GM21367 (cell line): ENCODE results near the gene ZBTB7B.

Source experiments
- ATAC-seq: cut with Tn5 transposase; IDR thresholded peaks from one replicate; pipeline ENCODE4 v1.9.1; 2021; ENCODE audit not compliant: unreplicated experiment

Gene ZBTB7B

GRCh38 chr1:155034318-155035208 lies 32.0 kb downstream of the ZBTB7B start:
- no peak for ATAC-seq

- no peak for ATAC-seq
Measured at GRCh38 chr1:155035936-155036335, 33.3 kb downstream of the ZBTB7B start.

DNA sequence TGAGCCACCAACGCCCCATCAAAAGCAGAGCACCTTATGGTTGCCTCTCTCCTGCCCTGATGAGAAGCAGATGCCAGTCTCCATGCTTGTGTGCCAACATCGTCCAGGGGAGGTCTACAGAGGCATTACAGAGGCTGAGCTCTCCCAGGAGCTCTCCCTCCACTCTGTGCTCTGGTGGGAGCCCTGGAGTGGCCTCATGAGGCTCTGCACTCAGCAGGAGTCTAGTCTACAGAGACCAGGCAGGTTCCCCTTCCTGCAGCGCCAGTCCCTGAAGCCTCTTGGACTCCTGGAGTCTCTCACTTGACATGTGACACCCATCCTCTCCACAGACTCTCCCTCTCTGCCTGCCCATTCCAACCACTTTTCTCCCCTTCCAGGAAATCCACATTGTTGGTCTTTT lies 34.4 kb downstream of the ZBTB7B start:
- no peak for ATAC-seq

- no peak for ATAC-seq
Measured at GRCh38 chr1:155037851-155038441, 35.3 kb downstream of the ZBTB7B start.

DNA sequence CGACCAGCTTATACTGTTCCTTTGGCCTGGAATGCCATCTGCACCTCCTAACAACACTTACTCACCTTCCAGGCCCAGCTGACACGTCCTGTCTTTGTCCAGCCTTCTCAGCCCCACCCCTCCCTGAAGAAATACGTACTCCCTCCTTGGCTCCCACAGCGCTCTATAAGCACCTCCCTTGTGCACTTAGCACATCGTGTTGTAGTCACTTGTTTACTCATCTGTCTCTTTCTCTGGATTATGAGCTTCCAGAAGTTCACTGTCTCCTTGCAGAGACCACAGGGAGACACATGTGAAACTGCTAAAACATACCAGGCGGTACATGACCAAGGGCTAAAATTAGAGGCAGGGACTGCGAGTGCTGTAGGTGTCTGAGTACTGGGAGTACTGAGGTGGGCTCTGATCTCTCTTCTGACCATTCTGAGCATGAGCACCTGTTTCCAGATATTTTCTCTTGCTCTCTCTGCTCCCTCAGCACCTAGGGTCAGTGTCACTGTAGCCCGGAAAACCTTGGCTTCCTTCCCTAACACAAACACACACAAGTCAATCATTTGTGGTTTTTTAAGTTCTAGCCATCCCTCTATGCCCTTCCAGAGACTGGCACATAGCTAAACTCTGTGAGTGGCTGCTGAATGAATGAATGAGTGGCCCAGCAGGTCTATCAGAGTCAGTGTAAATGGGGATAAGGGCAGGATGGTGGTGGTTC lies 36.2 kb downstream of the ZBTB7B start:
- no peak for ATAC-seq

DNA sequence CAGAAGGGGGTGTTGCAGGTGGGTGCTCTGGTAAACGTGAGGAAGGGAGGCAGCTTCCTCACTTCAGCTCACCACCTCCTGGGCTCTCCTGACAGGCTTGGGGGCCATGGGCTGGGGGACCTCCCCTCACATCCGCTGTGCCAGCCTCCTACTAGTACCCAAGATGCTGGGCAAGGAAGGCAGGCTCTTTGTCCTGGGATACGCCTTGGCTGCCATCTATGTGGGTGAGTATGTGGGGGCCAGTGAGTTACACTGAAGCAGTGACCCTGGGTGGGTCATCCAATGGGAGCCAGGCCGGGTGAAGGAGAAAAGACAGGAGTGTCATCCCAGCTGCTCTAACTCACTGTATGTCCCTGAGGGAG lies 36.7 kb downstream of the ZBTB7B start:
- no peak for ATAC-seq

DNA sequence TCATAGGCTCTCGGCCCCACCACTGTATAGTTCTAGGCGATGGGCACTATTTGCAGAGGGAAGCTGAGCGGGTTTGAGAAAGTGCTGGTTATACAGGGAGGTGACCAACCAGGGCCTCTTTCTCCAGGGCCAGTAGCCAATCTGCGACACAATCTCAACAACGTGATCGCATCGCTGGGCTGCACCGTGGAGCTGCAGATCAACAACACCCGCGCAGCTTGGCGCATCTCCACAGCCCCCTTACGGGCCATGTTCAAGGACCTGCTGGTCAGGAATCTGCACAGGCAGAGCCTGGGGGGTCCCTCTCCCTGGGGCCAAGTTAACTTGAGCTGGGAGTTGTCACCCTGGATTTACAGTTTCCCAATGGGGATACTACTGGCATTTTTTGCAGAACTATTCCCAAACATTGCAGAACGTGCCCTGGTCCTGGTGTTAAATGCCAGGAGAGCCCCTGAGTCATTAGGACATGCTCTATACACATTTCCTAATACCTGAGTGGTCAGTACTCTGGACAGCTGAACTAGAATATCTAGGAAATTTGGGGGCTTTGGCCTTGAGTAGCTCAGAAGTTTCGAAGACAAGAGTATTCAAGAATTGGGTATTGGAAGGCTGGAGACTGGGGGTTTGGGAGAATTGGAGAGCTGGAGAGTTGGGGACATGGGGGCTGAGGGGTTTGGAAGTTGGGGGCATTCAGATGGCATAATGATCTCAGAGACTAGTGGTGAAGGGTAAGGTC lies 37.9 kb downstream of the ZBTB7B start:
- no peak for ATAC-seq

GRCh38 chr1:155042789-155043188 lies 40.2 kb downstream of the ZBTB7B start:
- no peak for ATAC-seq

- ATAC-seq, result no peak
Measured at GRCh38 chr1:155043301-155043702, 40.7 kb downstream of the ZBTB7B start.

DNA sequence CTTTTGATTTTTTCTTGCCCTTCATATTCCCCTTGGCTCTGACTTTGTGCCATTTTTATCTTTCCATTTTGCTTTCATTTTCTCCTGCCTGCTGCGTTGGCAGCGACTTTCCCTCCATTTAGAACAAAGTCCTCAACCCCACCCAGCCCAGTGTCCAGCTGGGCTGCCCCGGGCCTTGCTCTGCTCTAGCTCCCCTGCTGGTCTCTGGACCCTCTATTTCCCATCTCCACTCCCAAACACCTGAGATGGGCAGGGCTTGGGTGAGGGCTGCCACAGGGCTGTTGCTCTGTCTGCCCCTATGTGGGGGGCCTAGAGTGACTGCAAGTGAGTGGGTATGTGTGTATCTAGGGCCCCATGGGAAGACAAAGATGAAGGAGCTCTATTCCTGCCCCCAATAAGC lies 41.2 kb downstream of the ZBTB7B start:
- no peak for ATAC-seq

DNA sequence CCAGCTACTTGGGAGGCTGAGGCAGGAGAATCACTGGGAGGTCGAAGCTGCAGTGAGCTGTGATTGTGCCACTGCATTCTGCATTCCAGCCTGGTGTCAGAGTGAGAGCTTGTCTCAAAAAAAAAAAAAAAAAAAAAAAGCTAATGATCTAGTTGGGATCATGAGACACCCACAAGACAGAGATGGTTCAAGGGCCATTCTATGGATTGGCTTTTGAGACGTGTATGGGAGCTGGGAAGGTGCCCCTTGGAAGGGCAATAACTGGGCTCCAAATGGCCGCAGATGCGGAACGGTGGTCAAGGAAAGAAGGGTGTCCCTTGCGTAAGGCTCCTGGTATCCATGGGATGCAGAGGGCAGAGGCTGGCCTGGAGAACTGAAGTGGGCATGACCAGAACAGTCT lies 41.8 kb downstream of the ZBTB7B start:
- ATAC-seq, result no peak

DNA sequence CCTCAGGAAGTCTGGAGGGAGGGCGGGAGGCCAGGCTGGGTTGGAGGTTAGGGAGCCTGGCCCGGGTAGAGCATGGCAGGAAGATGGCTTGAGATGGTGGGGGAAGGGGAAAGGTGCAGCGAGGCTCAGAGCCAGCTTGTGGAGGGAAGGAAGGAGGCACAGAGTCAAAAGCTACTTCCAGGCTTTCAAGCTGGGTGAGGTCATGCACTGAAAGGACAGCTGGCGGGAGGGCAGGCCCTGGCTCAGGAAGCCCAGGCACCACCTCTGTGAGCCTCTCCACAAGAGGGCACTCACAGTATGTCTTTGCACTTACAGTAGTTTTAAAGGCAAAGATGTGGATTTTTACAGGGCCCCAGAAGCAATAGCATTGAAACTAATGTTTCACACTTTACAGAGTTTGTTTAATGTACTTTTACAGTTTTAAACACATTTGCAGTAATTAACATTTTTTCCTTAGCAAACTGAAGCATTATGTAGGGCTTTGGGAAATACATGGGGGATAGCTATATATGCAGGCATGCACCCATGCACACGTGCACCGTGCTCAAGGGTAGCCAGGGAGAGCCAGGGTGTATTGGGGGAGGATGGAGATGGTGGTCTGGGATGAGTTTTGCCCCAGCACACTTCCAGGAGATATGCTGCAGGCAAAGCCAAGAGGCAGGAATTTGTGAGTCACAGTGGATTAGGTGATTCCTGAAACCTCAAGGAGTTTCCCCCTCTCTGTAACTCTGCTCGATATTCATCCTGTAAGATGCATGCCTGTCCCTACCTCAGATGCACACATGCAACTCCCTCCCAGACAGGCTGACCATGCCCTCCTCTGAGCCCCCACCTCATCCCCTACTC lies 42.4 kb downstream of the ZBTB7B start:
- ATAC-seq, result no peak

- ATAC-seq, result no peak
Measured at GRCh38 chr1:155048449-155049334, 46.1 kb downstream of the ZBTB7B start.

DNA sequence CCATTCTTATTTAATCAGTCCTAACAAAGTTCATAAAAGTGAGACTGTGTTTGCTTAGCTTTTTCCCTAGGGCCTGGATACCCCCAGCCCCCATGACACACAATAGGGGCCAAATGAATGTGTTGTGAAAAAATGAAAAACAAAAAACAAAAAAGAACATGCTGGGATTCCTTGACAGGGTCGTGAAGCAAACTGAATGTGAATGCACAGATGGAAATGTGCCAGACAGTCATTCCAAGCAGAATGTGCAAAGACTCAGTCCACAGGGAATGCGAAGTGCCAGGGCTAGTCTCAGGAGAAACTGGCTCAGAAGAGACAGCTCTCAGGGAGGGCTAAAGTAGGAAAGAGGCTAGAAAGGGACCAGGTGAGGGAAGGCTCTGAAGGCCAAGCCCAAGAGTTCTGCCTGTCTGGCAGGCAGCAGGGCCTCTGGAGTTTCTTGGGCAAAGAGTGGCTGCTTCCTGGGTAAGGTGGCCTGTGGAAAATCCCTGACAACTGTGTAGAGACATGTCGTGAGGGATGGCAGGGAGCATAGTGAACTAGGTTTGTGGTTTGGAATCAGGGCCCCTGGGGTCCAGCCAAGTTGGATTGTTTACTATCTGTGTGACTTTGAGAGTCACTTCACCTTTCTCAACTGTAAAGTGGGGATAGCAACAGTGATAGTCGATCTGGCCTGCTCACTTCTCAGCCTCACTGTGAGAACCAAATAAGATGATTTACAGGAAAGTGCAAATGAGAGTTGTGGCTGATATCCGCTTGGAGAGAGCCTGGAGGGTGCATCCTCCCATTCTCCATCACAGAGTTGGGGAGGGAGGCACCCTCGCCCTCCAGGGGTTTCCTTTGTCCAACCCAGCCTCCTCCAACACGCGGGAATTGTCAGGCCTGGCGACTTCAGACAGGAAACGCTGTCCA lies 47.3 kb downstream of the ZBTB7B start:
- ATAC-seq, result no peak

GRCh38 chr1:155050560-155051341 lies 48.1 kb downstream of the ZBTB7B start, which contains the start of gene ADAM15:
TSS of gene ADAM15 (plus strand) at chr1:155051316. CDS start at chr1:155051387, 71 bp downstream.
- ATAC-seq, result peak; percentile 49

DNA sequence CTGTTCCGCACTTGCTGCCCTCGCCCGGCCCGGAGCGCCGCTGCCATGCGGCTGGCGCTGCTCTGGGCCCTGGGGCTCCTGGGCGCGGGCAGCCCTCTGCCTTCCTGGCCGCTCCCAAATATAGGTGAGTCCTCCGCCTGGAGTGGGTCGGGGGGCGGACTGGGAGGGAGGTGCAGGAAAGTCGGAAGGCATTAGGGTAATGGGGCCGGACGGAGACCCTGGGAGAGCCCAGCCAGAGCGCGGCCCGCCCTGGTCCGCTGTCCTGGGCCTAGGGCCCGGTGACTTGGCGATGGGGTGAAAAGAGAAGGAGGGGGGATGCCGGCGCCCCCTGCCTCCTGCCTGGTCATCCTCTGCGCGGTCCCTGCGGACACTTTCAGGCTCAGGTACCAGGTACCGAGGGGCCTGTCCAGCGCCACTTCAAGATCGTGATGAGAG lies 48.8 kb downstream of the ZBTB7B start:
- ATAC-seq, result no peak

- no peak for ATAC-seq
Measured at GRCh38 chr1:155051777-155052398, 49.3 kb downstream of the ZBTB7B start.
